CD14-positive monocyte (primary cell): ENCODE measurements around the gene SLC35F1. TPM values are rescaled to one million over a fixed set of nuclear protein-coding genes. Genes with fewer than 3 reads are reported as not detected.

Experiments
- DNase-seq, 3 donors: peaks; one replicate each; pipeline ENCODE4 v3.0.0-alpha.2; 2011 to 2022
- H2AFZ ChIP-seq: 2 replicates; pipeline ENCODE4 v1.6.0; 2012; ENCODE audit warnings: mild to moderate bottlenecking, low read depth, low read length, inconsistent platforms; ENCODE audit not compliant: insufficient read depth, poor library complexity, severe bottlenecking
- H3K27ac ChIP-seq, 2 donors: 1 replicate in 1 of 2; 2 replicates in 1 of 2; pipeline ENCODE4 v1.5.1; 2012 to 2013; ENCODE audit warnings: low read length in 2 of 2, control low read depth in 1 of 2, inconsistent platforms in 1 of 2, low read depth in 1 of 2, mild to moderate bottlenecking in 1 of 2
- H3K27me3 ChIP-seq, 2 donors: one replicate each; pipeline versions ENCODE4 v1.6.0 to v1.6.1; 2011 to 2013; ENCODE audit warnings: low read length in 2 of 2; ENCODE audit not compliant: control insufficient read depth in 2 of 2, insufficient read depth in 2 of 2
- H3K36me3 ChIP-seq, 2 donors: replicated peaks in 1 of 2; 1 replicate in 1 of 2; 2 replicates in 1 of 2; pipeline versions ENCODE4 v1.5.1 to v1.6.1; 2012 to 2013; ENCODE audit warnings: low read length in 2 of 2, control low read depth in 1 of 2, inconsistent platforms in 1 of 2, mild to moderate bottlenecking in 1 of 2; ENCODE audit not compliant: insufficient read depth in 2 of 2, control insufficient read depth in 1 of 2
- H3K4me1 ChIP-seq, 2 donors: 1 replicate in 1 of 2; 2 replicates in 1 of 2; pipeline versions ENCODE4 v1.5.1 to v1.6.1; 2012 to 2013; ENCODE audit warnings: low read length in 2 of 2, control low read depth in 1 of 2, inconsistent platforms in 1 of 2, mild to moderate bottlenecking in 1 of 2, moderate library complexity in 1 of 2; ENCODE audit not compliant: insufficient read depth in 2 of 2, control insufficient read depth in 1 of 2
- H3K4me2 ChIP-seq: replicated peaks from 2 replicates; pipeline ENCODE3; 2012; ENCODE audit warnings: low read length, moderate library complexity, mild to moderate bottlenecking; ENCODE audit not compliant: poor library complexity, severe bottlenecking; ENCODE audit errors: extremely low read depth
- H3K4me3 ChIP-seq, 3 experiments: fragments of 200-600 bp in 1 of 3; sonication (generic) in 1 of 3; replicated peaks in 1 of 3; 1 replicate in 2 of 3; 2 replicates in 1 of 3; pipeline ENCODE4 v1.5.1; 2011 to 2013; ENCODE audit warnings: low read length in 3 of 3, mild to moderate bottlenecking in 3 of 3, control low read depth in 2 of 3, low read depth in 2 of 3, inconsistent platforms in 1 of 3, moderate library complexity in 1 of 3
- H3K79me2 ChIP-seq: 2 replicates; pipeline ENCODE4 v1.6.0; 2012; ENCODE audit warnings: mild to moderate bottlenecking, control low read depth, inconsistent platforms, low read length, moderate library complexity; ENCODE audit not compliant: insufficient read depth
- H3K9ac ChIP-seq: 2 replicates; pipeline ENCODE4 v1.6.0; 2017; ENCODE audit warnings: low read length, mild to moderate bottlenecking; ENCODE audit not compliant: insufficient read depth, poor library complexity, severe bottlenecking
- H3K9me3 ChIP-seq, 2 donors: replicated peaks in 1 of 2; 1 replicate in 1 of 2; 2 replicates in 1 of 2; pipeline versions ENCODE4 v1.5.1 to v1.6.1; 2012 to 2013; ENCODE audit warnings: low read length in 2 of 2, control low read depth in 1 of 2; ENCODE audit not compliant: control insufficient read depth in 1 of 2, insufficient read depth in 1 of 2
- H4K20me1 ChIP-seq: 2 replicates; pipeline ENCODE4 v1.6.0; 2012; ENCODE audit warnings: mild to moderate bottlenecking, low read length, control low read depth, moderate library complexity; ENCODE audit not compliant: insufficient read depth
- H3K27ac Mint-ChIP-seq, 7 donors: one replicate each; pipeline ENCODE4 v1.8.0; 2020; ENCODE audit warnings: mild to moderate bottlenecking in 7 of 7, mixed read lengths in 7 of 7, moderate library complexity in 6 of 7, inconsistent platforms in 2 of 7
- H3K27me3 Mint-ChIP-seq, 3 donors: one replicate each; pipeline ENCODE4 v1.8.0; 2021 to 2022; ENCODE audit warnings: low read depth in 3 of 3, mild to moderate bottlenecking in 3 of 3, mixed read lengths in 3 of 3, moderate library complexity in 3 of 3, inconsistent platforms in 1 of 3
- H3K36me3 Mint-ChIP-seq, 2 donors: one replicate each; pipeline ENCODE4 v1.8.0; 2020; ENCODE audit warnings: mixed read lengths in 2 of 2, inconsistent platforms in 1 of 2, mild to moderate bottlenecking in 1 of 2
- H3K4me1 Mint-ChIP-seq: one replicate; pipeline ENCODE4 v1.8.0; 2020; ENCODE audit warnings: mild to moderate bottlenecking, mixed read lengths
- H3K4me3 Mint-ChIP-seq, 2 donors: one replicate each; pipeline ENCODE4 v1.8.0; 2020; ENCODE audit warnings: mild to moderate bottlenecking in 2 of 2, mixed read lengths in 2 of 2, moderate library complexity in 1 of 2
- H3K9me3 Mint-ChIP-seq, 7 donors: one replicate each; pipeline ENCODE4 v1.8.0; 2020 to 2022; ENCODE audit warnings: mixed read lengths in 7 of 7, mild to moderate bottlenecking in 6 of 7, moderate library complexity in 6 of 7, inconsistent platforms in 2 of 7
- CTCF ChIP-seq: fragments of 200-600 bp; IDR thresholded peaks from one replicate; pipeline ENCODE4 v1.8.0; 2022; ENCODE audit warnings: antibody characterized with exemption, mild to moderate bottlenecking
- WGBS: methylation state at CpG from one replicate; pipeline ENCODE4 v1.1.5; 2013; ENCODE audit warnings: missing lambda C conversion rate; ENCODE audit not compliant: insufficient coverage; 5-methylcytosine and 5-hydroxymethylcytosine counted together
- intact Hi-C, 2 donors: fragments of 100-400 bp; cut with micrococcal nuclease; formaldehyde crosslinking; loops; one replicate each; pipeline versions ENCODE4 v1.15.0 to v1.15.1; 2023
- polyA plus RNA-seq, 3 donors: library from polyadenylated mRNA; depleted of rRNA in 1 of 3; unstranded in 2 of 3; stranded (reverse) in 1 of 3; fragments of 300-500 nt in 2 of 3; fragments of >200 nt in 1 of 3; fragmentation: Illumina TruSeq in 2 of 3; gene quantifications; 1 replicate in 2 of 3; 2 replicates in 1 of 3; pipeline ENCODE4 v1.2.3, GENCODE V29; 2012 to 2021

The SLC35F1 gene
- polyA plus RNA-seq, 3 donors, result not detected

DNA sequence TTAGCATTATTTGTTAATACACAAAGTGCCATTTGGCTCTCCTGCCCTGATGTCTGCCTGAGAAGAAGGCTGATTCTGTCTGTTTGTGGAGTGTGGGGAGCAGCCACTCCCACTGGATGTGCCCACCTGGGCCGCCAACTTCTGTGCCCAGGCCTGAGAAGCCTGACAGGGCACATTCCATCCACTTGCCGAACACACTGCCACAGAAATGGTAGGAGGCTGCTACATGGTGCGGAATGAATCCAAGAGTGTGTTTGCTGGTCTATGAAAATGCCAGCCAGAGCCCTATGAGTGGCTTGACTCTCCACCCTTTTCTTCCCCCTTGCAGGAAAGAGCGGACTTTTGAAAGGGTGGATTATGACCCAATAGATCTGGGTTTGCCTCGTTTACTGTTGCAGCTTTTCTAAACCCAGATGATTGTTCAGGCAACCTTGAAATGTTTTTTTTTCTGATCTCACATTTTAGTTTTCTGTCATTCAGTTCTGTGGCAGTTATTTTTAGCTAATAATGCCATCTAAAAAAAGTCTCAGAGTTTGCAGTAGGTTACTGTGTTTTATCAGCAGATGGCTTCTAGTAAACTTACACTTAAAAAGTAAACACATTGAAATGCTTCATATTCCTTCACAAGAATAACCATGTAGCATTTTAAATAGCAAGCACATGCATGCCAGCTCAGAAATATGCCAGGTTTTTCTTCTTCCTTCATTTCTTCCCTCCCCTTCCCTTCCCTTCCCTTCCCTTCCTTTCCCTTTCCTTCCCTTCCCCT, 196.5 kb downstream of the SLC35F1 start:
- H3K27me3 ChIP-seq, result no peaks in the 10 kb centered on the region
- H3K9me3 Mint-ChIP-seq, result peaks cover 0 to 7% (median 1%) of the 10 kb centered on the region in 7 donors

GRCh38 chr6:118122161-118122725, 215.2 kb downstream of the SLC35F1 start:
- Histone ChIP-seq H3K9ac (no peak overlapping the region), H3K79me2 (no peaks in the 10 kb centered on the region), H4K20me1 (no peaks in the 10 kb centered on the region), H3K4me1 (no peaks in the 10 kb centered on the region), H3K36me3 (no peaks in the 10 kb centered on the region), H3K9me3 (no peaks in the 10 kb centered on the region), H3K4me3 (no peak overlapping the region), H3K27ac (no peak overlapping the region), H3K4me2 (no peak overlapping the region), H3K27me3 (no peaks in the 10 kb centered on the region), H2AFZ (no peak overlapping the region)
- no peaks in the 10 kb centered on the region for H3K36me3 Mint-ChIP-seq
- H3K4me1 Mint-ChIP-seq, result no peaks in the 10 kb centered on the region
- H3K27me3 Mint-ChIP-seq, result no peaks in the 10 kb centered on the region
- H3K27ac Mint-ChIP-seq, result no peak overlapping the region
- H3K9me3 Mint-ChIP-seq, result no peaks in the 10 kb centered on the region
- no peak for DNase-seq
- H3K4me3 Mint-ChIP-seq, result no peak overlapping the region
- TF ChIP-seq CTCF, result no peak
- WGBS, result no CpG with 5 or more reads among the region's 3 CpGs
- intact Hi-C loops, result no loop called here

More for the DNA sequence above, 196.5 kb downstream of the SLC35F1 start:
- no peak overlapping the region for H3K27ac ChIP-seq
- Mint-ChIP-seq H3K27me3 (no peaks in the 10 kb centered on the region), H3K27ac (no peak overlapping the region), H3K36me3 (no peaks in the 10 kb centered on the region), H3K4me1 (no peaks in the 10 kb centered on the region), H3K4me3 (no peak overlapping the region)
- H3K9me3 ChIP-seq, result peaks cover 2 to 12% of the 10 kb centered on the region in 2 donors
- no peaks in the 10 kb centered on the region for H4K20me1 ChIP-seq
- no peak overlapping the region for H2AFZ ChIP-seq
- 83% methylated on average over 4 of the region's 5 CpGs for WGBS
- no peaks in the 10 kb centered on the region for H3K36me3 ChIP-seq
- intact Hi-C loops, result no loop called here
- no peak for TF ChIP-seq CTCF
- no peak for DNase-seq
- H3K4me2 ChIP-seq, result no peak overlapping the region
- H3K79me2 ChIP-seq, result no peaks in the 10 kb centered on the region
- H3K4me1 ChIP-seq, result no peaks in the 10 kb centered on the region
- H3K4me3 ChIP-seq, result no peak overlapping the region
- no peak overlapping the region for H3K9ac ChIP-seq
